K562 (cell line): Measurements from ENCODE around the gene PKP1. TPM values are rescaled to one million over a fixed set of nuclear protein-coding genes. Genes with fewer than 3 reads are reported as not detected.

Source experiments
- ATAC-seq: fragments of 200-7000 bp; cut with Tn5 transposase; 3 replicates; pipeline ENCODE4 v1.9.1; 2020; ENCODE audit warnings: moderate library complexity
- BruUV-seq: library from RNA; stranded (reverse); fragments of 400-500 nt; replicated peaks from 2 replicates; lab custom pipeline; 2021; lab: Mats Ljungman, UMichigan
- CTCF ChIA-PET: fragments of 300-600 bp; formaldehyde crosslinking; extraction: SDS; loops from one replicate; lab custom pipeline; 2021; ENCODE audit warnings: low intra/inter-chr PET ratio; lab: Yijun Ruan, JAX
- POLR2A ChIA-PET: fragments of 300-600, 350-650 bp; sonication (Branson Sonifier 250); formaldehyde crosslinking; extraction: SDS; loops from one replicate; lab custom pipeline; 2021; ENCODE audit warnings: antibody characterized with exemption, inconsistent platforms; lab: Yijun Ruan, JAX
- DNase-seq, 4 experiments: peaks; one replicate each; pipeline versions ENCODE4 v3.0.0 to v3.0.0-alpha.2; 2011 to 2018; ENCODE audit warnings: low spot score in 3 of 4, mixed read lengths in 3 of 4; ENCODE audit errors: extremely low read depth in 1 of 4
- FAIRE-seq: peaks from 2 replicates; lab custom pipeline; 2011; peaks lifted over from hg19 to GRCh38; lab: Jason Lieb, UNC
- H2AFZ ChIP-seq: 2 replicates; pipeline ENCODE4 v1.6.0; 2011; ENCODE audit warnings: low read depth, low read length, control low read depth, inconsistent platforms
- H3K27ac ChIP-seq: fragments of 200-600 bp; 3 replicates; pipeline ENCODE4 v1.8.0; 2011; ENCODE audit warnings: low read depth, mild to moderate bottlenecking, control low read depth, inconsistent platforms, low read length, moderate library complexity, mixed read lengths; ENCODE audit errors: extremely low read depth
- H3K27me3 ChIP-seq, 2 experiments: fragments of 300-600 bp in 1 of 2; 2 replicates in 1 of 2; 3 replicates in 1 of 2; pipeline versions ENCODE4 v1.6.0 to v1.8.0; 2011; ENCODE audit warnings: inconsistent platforms in 2 of 2, low read length in 2 of 2, mild to moderate bottlenecking in 1 of 2, mixed read lengths in 1 of 2, moderate library complexity in 1 of 2; ENCODE audit not compliant: control insufficient read depth in 2 of 2, insufficient read depth in 2 of 2
- H3K36me3 ChIP-seq: fragments of 300-600 bp; 3 replicates; pipeline ENCODE4 v1.8.0; 2011; ENCODE audit warnings: mild to moderate bottlenecking, low read length, inconsistent platforms; ENCODE audit not compliant: control insufficient read depth, insufficient read depth
- H3K4me1 ChIP-seq, 2 experiments: fragments of 200-600 bp in 1 of 2; replicated peaks in 1 of 2; 2 replicates in 1 of 2; 3 replicates in 1 of 2; pipeline versions ENCODE4 v1.5.1 to v1.8.0; 2011; ENCODE audit warnings: inconsistent platforms in 2 of 2, low read length in 2 of 2, mild to moderate bottlenecking in 1 of 2, mixed read lengths in 1 of 2, moderate library complexity in 1 of 2; ENCODE audit not compliant: control insufficient read depth in 2 of 2, insufficient read depth in 2 of 2
- H3K4me2 ChIP-seq: 2 replicates; pipeline ENCODE4 v1.6.1; 2011; ENCODE audit warnings: low read length, control low read depth, inconsistent platforms, mixed read lengths; ENCODE audit not compliant: insufficient read depth
- H3K4me3 ChIP-seq: fragments of 200-600 bp; sonication (generic), shearing (Covaris generic); 2 replicates; pipeline ENCODE4 v1.5.1; 2016; ENCODE audit warnings: control low read depth, inconsistent platforms
- H3K79me2 ChIP-seq: fragments of 200-600 bp; 3 replicates; pipeline ENCODE4 v1.8.0; 2011; ENCODE audit warnings: low read length, inconsistent platforms; ENCODE audit not compliant: control insufficient read depth, insufficient read depth
- H3K9ac ChIP-seq, 2 experiments: 2 replicates each; pipeline versions ENCODE4 v1.6.0 to v1.6.1; 2011; ENCODE audit warnings: low read depth in 2 of 2, low read length in 2 of 2, control low read depth in 1 of 2, inconsistent platforms in 1 of 2, mild to moderate bottlenecking in 1 of 2, mixed read lengths in 1 of 2; ENCODE audit not compliant: insufficient read depth in 1 of 2
- H3K9me1 ChIP-seq: one replicate; pipeline ENCODE4 v1.6.0; 2011; ENCODE audit warnings: inconsistent platforms, mild to moderate bottlenecking, low read length, moderate library complexity; ENCODE audit not compliant: control insufficient read depth, insufficient read depth
- H3K9me3 ChIP-seq: replicated peaks from 2 replicates; pipeline ENCODE4 v1.5.1; 2011; ENCODE audit warnings: low read depth, low read length, inconsistent platforms; ENCODE audit not compliant: control insufficient read depth, insufficient read depth
- H4K20me1 ChIP-seq: replicated peaks from 2 replicates; pipeline ENCODE4 v1.6.1; 2011; ENCODE audit warnings: low read length, inconsistent platforms, mixed read lengths; ENCODE audit not compliant: control insufficient read depth, insufficient read depth
- BRD9 ChIP-seq: fragments of 450-650 bp; IDR thresholded peaks from 2 replicates; pipeline ENCODE4 v1.6.1; 2018; ENCODE audit warnings: low read depth; ENCODE audit not compliant: partially characterized antibody
- GABPA ChIP-seq: fragments of 200-800 bp; sonication (Bioruptor generic); conservative IDR thresholded peaks from 2 replicates; pipeline ENCODE4 v1.6.1; 2016; ENCODE audit warnings: low read depth, missing genetic modification characterization, missing compliant biosample characterization
- GTF2E2 ChIP-seq: fragments of 200-800 bp; sonication (Bioruptor generic); IDR thresholded peaks from 2 replicates; pipeline ENCODE4 v1.6.1; 2016; ENCODE audit warnings: missing genetic modification characterization, missing compliant biosample characterization
- HDAC8 ChIP-seq: fragments of 450-650 bp; IDR thresholded peaks from 2 replicates; pipeline ENCODE4 v1.6.1; 2016; ENCODE audit warnings: mild to moderate bottlenecking, missing genetic modification characterization, moderate library complexity, missing compliant biosample characterization
- HNRNPUL1 ChIP-seq: fragments of 200-400 bp; formaldehyde crosslinking; IDR thresholded peaks from 2 replicates; pipeline ENCODE4 v1.6.1; 2017; ENCODE audit warnings: low read length
- JUND ChIP-seq, 2 experiments: IDR thresholded peaks; 2 replicates in 1 of 2; 3 replicates in 1 of 2; pipeline ENCODE4 v1.6.1; 2011; ENCODE audit warnings: borderline replicate concordance in 2 of 2, low read depth in 2 of 2, low read length in 2 of 2, improper control_type of control experiment in 1 of 2, missing biosample characterization in 1 of 2, missing genetic modification characterization in 1 of 2, missing genetic modification reagents in 1 of 2
- NCOR1 ChIP-seq: fragments of 450-650 bp; IDR thresholded peaks from 2 replicates; pipeline ENCODE4 v1.6.1; 2016; ENCODE audit warnings: mild to moderate bottlenecking, moderate library complexity
- RCOR1 ChIP-seq, 2 experiments: IDR thresholded peaks; 2 replicates each; pipeline ENCODE4 v1.6.1; 2012; ENCODE audit warnings: low read depth in 2 of 2, low read length in 2 of 2, borderline replicate concordance in 1 of 2, improper control_type of control experiment in 1 of 2
- SMAD4 ChIP-seq: fragments of 250-450 bp; sonication (Bioruptor Pico); conservative IDR thresholded peaks from 2 replicates; pipeline ENCODE4 v1.8.0; 2021; ENCODE audit warnings: inconsistent platforms, mild to moderate bottlenecking, moderate library complexity
- SRSF1 ChIP-seq: fragments of 200-400 bp; formaldehyde crosslinking; IDR thresholded peaks from 2 replicates; pipeline ENCODE4 v1.6.1; 2017; ENCODE audit warnings: mild to moderate bottlenecking, low read depth, low read length, moderate library complexity
- ZBTB40 ChIP-seq, 2 experiments: fragments of 450-650 bp in 1 of 2; sonication (generic) in 1 of 2; formaldehyde crosslinking in 1 of 2; IDR thresholded peaks; 2 replicates each; pipeline versions ENCODE4 v1.7.1 to v1.9.0; 2016 to 2022; ENCODE audit warnings: inconsistent platforms in 1 of 2, mild to moderate bottlenecking in 1 of 2, missing genetic modification reagents in 1 of 2
- ZNF143 ChIP-seq: sonication (generic); formaldehyde crosslinking; IDR thresholded peaks from 2 replicates; pipeline ENCODE4 v1.9.0; 2022; ENCODE audit warnings: mild to moderate bottlenecking, missing genetic modification reagents
- WGBS: fragments of 100-300 bp; shearing (Covaris generic); methylation state at CpG from one replicate; pipeline ENCODE4 v1.1.6; 2016; ENCODE audit warnings: low coverage, mixed read lengths; ENCODE audit not compliant: insufficient coverage; ENCODE audit errors: missing lambda C conversion rate; 5-methylcytosine and 5-hydroxymethylcytosine counted together
- in situ Hi-C: fragments of 300-500 bp; cut with MboI; formaldehyde crosslinking; loops from 4 replicates; pipeline ENCODE4 v1.15.0; 2018; ENCODE audit warnings: inconsistent platforms, mixed read lengths
- intact Hi-C: fragments of 100-400 bp; cut with micrococcal nuclease; formaldehyde crosslinking; loops from 2 replicates; pipeline ENCODE4 v1.14.2; 2022
- polyA plus RNA-seq, 8 experiments: library from polyadenylated mRNA; depleted of rRNA in 4 of 8; stranded (reverse) in 5 of 8; unstranded in 3 of 8; fragments of >200 nt; fragmentation: Nextera tagmentation in 2 of 8; fragmentation: Illumina TruSeq in 1 of 8; extraction: Ambion mirVana in 2 of 8; extraction: Trizol in 1 of 8; gene quantifications; 2 replicates each; pipeline versions ENCODE4 v1.2.1 to v1.2.3, GENCODE V29; 2011 to 2014; ENCODE audit warnings: inconsistent platforms in 1 of 8, missing spikeins in 1 of 8
- total RNA-seq, 7 experiments: library from RNA; depleted of rRNA in 6 of 7; stranded (reverse); fragments of >200 nt in 6 of 7; fragmentation: Illumina TruSeq in 2 of 7; extraction: Trizol in 2 of 7; gene quantifications; 2 replicates each; pipeline versions ENCODE4 v1.2.1 to v1.2.3, GENCODE V29; 2011 to 2021; ENCODE audit warnings: low replicate concordance in 1 of 7

The PKP1 gene
- total and polyA plus RNA-seq, 9 of the 15 experiments (the other 6 are each of a cell fraction or from before 2014, with no cell fraction given) = not detected

GRCh38 chr1:201313086-201313485, 29.8 kb downstream of the PKP1 start:
- H3K4me2 ChIP-seq = no peak overlapping the region
- DNase-seq = no peak
- ATAC-seq = no peak
- no peaks in the 10 kb centered on the region for H3K36me3 ChIP-seq
- H3K9me1 ChIP-seq = no peaks in the 10 kb centered on the region
- ChIA-PET POLR2A (interaction anchor here (0.7 kb wide), 1 partner anchor 18 kb away, joined by 3 read pairs; no protein-coding TSS in a partner anchor), CTCF (no interaction called here)
- peaks cover 27% of the 10 kb centered on the region for H4K20me1 ChIP-seq
- peaks cover 0 to 8% of the 10 kb centered on the region in 2 experiments; a peak in 2 of 5 replicates for H3K4me1 ChIP-seq
- no peaks in the 10 kb centered on the region for H3K79me2 ChIP-seq
- H3K9me3 ChIP-seq = no peaks in the 10 kb centered on the region
- in situ Hi-C loops (no loop called here), intact Hi-C loops (no loop called here)
- no peak overlapping the region for H3K27ac ChIP-seq
- no peak for FAIRE-seq
- H3K9ac ChIP-seq = no peak overlapping the region
- 1% methylated on average over 16 of the region's 16 CpGs for WGBS
- H3K4me3 ChIP-seq = no peak overlapping the region
- peaks cover 32 to 91% of the 10 kb centered on the region in 2 experiments for H3K27me3 ChIP-seq
- no peak overlapping the region for H2AFZ ChIP-seq
- no TSS peak for BruUV-seq
- TF ChIP-seq NCOR1 (no peak), HNRNPUL1 (no peak), SMAD4 (CRISPR knock-in tag) (no peak), SRSF1 (no peak), HDAC8 (no peak), RCOR1 (IDR thresholded peaks at IDR 0.05; ENCODE audit: borderline replicate concordance in 1 of 2, low read depth in 2 of 2, low read length in 2 of 2) (no peak), BRD9 (no peak), ZNF143 (CRISPR knock-in tag) (no peak), ZBTB40 (IDR thresholded peaks at IDR 0.05) (no peak), ZBTB40 (CRISPR knock-in tag; IDR thresholded peaks at IDR 0.05) (no peak), GTF2E2 (no peak), GABPA (no peak), JUND (IDR thresholded peaks at IDR 0.05; ENCODE audit: borderline replicate concordance, low read depth, low read length) (no peak), JUND (tag; IDR thresholded peaks at IDR 0.05; ENCODE audit: borderline replicate concordance, low read depth, low read length) (no peak)
